HepG2 (cell line): Measurements from ENCODE around the gene CHADL. TPM values are rescaled to one million over a fixed set of nuclear protein-coding genes. Genes with fewer than 3 reads are reported as not detected.

ENCODE experiments used
- AGO2 ChIP-seq: fragments of 200-400 bp; formaldehyde crosslinking; optimal IDR thresholded peaks from 2 replicates; pipeline ENCODE3; 2017; ENCODE audit warnings: mild to moderate bottlenecking, low read depth, low read length, moderate library complexity
- ARID5B ChIP-seq: IDR thresholded peaks from 2 replicates; pipeline ENCODE4 v1.4.0; 2020; ENCODE audit warnings: mild to moderate bottlenecking, missing genetic modification reagents
- DBP ChIP-seq: sonication (generic); formaldehyde crosslinking; IDR thresholded peaks from 2 replicates; pipeline ENCODE4 v1.4.0; 2020; ENCODE audit warnings: missing genetic modification reagents; ENCODE audit errors: not compliant biosample characterization
- DR1 ChIP-seq: sonication (generic); formaldehyde crosslinking; IDR thresholded peaks from 2 replicates; pipeline ENCODE4 v1.8.0; 2021; ENCODE audit warnings: mild to moderate bottlenecking, missing genetic modification reagents, inconsistent platforms
- ETS1 ChIP-seq: sonication (generic); formaldehyde crosslinking; IDR thresholded peaks from 2 replicates; pipeline ENCODE4 v1.4.0; 2020; ENCODE audit warnings: missing genetic modification reagents
- FOXJ3 ChIP-seq: sonication (generic); formaldehyde crosslinking; IDR thresholded peaks from 2 replicates; pipeline ENCODE4 v1.4.0; 2020; ENCODE audit warnings: missing genetic modification reagents, mild to moderate bottlenecking, borderline replicate concordance
- FOXK1 ChIP-seq: sonication (generic); formaldehyde crosslinking; IDR thresholded peaks from 2 replicates; pipeline ENCODE4 v1.4.0; 2020; ENCODE audit warnings: low read depth, missing genetic modification reagents, borderline replicate concordance
- MZF1 ChIP-seq: sonication (generic); formaldehyde crosslinking; IDR thresholded peaks from 2 replicates; pipeline ENCODE4 v1.8.1; 2023; ENCODE audit warnings: mild to moderate bottlenecking, missing genetic modification reagents, borderline replicate concordance
- NR2F1 ChIP-seq, 2 experiments: fragments of 450-650 bp in 1 of 2; formaldehyde crosslinking in 1 of 2; IDR thresholded peaks; 2 replicates each; pipeline versions ENCODE4 v1.5.0 to v1.6.1; 2016 to 2020; ENCODE audit warnings: mild to moderate bottlenecking in 1 of 2, missing compliant biosample characterization in 1 of 2, missing genetic modification reagents in 1 of 2, moderate library complexity in 1 of 2
- RBM39 ChIP-seq: fragments of 200-400 bp; formaldehyde crosslinking; IDR thresholded peaks from one replicate; pipeline ENCODE4 v1.6.1; 2018; ENCODE audit warnings: antibody characterized with exemption, mild to moderate bottlenecking, low read depth, low read length; ENCODE audit not compliant: poor library complexity, severe bottlenecking
- SIX4 ChIP-seq: sonication (generic); formaldehyde crosslinking; IDR thresholded peaks from 2 replicates; pipeline ENCODE4 v1.4.0; 2020; ENCODE audit warnings: missing genetic modification reagents
- SMYD3 ChIP-seq: sonication (generic); formaldehyde crosslinking; IDR thresholded peaks from 2 replicates; pipeline ENCODE4 v1.8.1; 2023; ENCODE audit warnings: mild to moderate bottlenecking, missing genetic modification reagents
- THRA ChIP-seq: sonication (generic); formaldehyde crosslinking; IDR thresholded peaks from 2 replicates; pipeline ENCODE4 v1.4.0; 2020; ENCODE audit warnings: missing genetic modification reagents, borderline replicate concordance
- YEATS2 ChIP-seq: sonication (generic); formaldehyde crosslinking; IDR thresholded peaks from 2 replicates; pipeline ENCODE4 v1.4.0; 2020; ENCODE audit warnings: missing genetic modification reagents, borderline replicate concordance
- ZNF260 ChIP-seq: sonication (generic); formaldehyde crosslinking; IDR thresholded peaks from 2 replicates; pipeline ENCODE4 v1.4.0; 2020; ENCODE audit warnings: missing genetic modification reagents, low read depth, mild to moderate bottlenecking, borderline replicate concordance
- ZNF3 ChIP-seq: IDR thresholded peaks from 2 replicates; pipeline ENCODE4 v1.7.0; 2017; ENCODE audit warnings: inconsistent platforms
- ZNF558 ChIP-seq: sonication (generic); formaldehyde crosslinking; IDR thresholded peaks from 2 replicates; pipeline ENCODE4 v1.9.0; 2022; ENCODE audit warnings: mild to moderate bottlenecking, missing genetic modification reagents, borderline replicate concordance
- ZNF563 ChIP-seq: sonication (generic); formaldehyde crosslinking; IDR thresholded peaks from 2 replicates; pipeline ENCODE4 v1.8.0; 2022; ENCODE audit warnings: mild to moderate bottlenecking, moderate library complexity, missing genetic modification reagents
- ZNF883 ChIP-seq: sonication (generic); formaldehyde crosslinking; IDR thresholded peaks from 2 replicates; pipeline ENCODE4 v1.5.1; 2020; ENCODE audit warnings: mild to moderate bottlenecking, missing genetic modification reagents; ENCODE audit errors: not compliant biosample characterization
- ZSCAN29 ChIP-seq: sonication (generic); formaldehyde crosslinking; conservative IDR thresholded peaks from 2 replicates; pipeline ENCODE4 v1.4.0; 2020; ENCODE audit warnings: mild to moderate bottlenecking, missing genetic modification reagents
- polyA plus RNA-seq, 8 experiments: library from polyadenylated mRNA; depleted of rRNA in 3 of 8; stranded (reverse) in 7 of 8; unstranded in 1 of 8; fragments of >200 nt; fragmentation: Illumina TruSeq in 4 of 8; extraction: Trizol in 4 of 8; gene quantifications; 2 replicates each; pipeline versions ENCODE4 v1.2.1 to v1.2.3, GENCODE V29; 2011 to 2016; ENCODE audit warnings: low read depth in 4 of 8, missing spikeins in 1 of 8, mixed read lengths in 1 of 8; ENCODE audit not compliant: insufficient read depth in 1 of 8
- total RNA-seq, 5 experiments: library from RNA; depleted of rRNA; stranded (reverse); fragments of >200 nt; fragmentation: Illumina TruSeq; extraction: Trizol; gene quantifications; 2 replicates each; pipeline ENCODE4 v1.2.3, GENCODE V29; 2016; ENCODE audit warnings: low read depth in 1 of 5

CHADL gene
- total and polyA plus RNA-seq, 2 of the 13 experiments (the other 11 are each of a cell fraction or from before 2014, with no cell fraction given), result 2.8 to 8.1 TPM

- TF ChIP-seq ARID5B (CRISPR knock-in tag) (no peak), ZNF558 (CRISPR knock-in tag) (no peak), YEATS2 (CRISPR knock-in tag) (peak; percentile 23; the same call in 1 of the 2 replicates), ZNF260 (no peak), ETS1 (no peak), AGO2 (peak; percentile 85), DBP (CRISPR knock-in tag) (peak; percentile 68), MZF1 (CRISPR knock-in tag) (no peak), RBM39 (peak; percentile 90), NR2F1 (CRISPR knock-in tag; IDR thresholded peaks at IDR 0.05) (no peak), FOXK1 (CRISPR knock-in tag) (0 out of 2 replicates have a peak, but pooled peaks have one; percentile 14), SIX4 (CRISPR knock-in tag) (no peak), ZSCAN29 (CRISPR knock-in tag) (peak; percentile 43; the same call in 1 of the 2 replicates), ZNF883 (no peak), ZNF3 (CRISPR knock-in tag) (no peak), SMYD3 (CRISPR knock-in tag) (no peak), DR1 (peak; percentile 89), FOXJ3 (CRISPR knock-in tag) (no peak), THRA (CRISPR knock-in tag) (no peak), ZNF563 (peak; percentile 76)
These were observed 45.3 kb upstream of the CHADL start, which contains the start of gene RANGAP1 (continued) for GRCh38 chr22:41285820-41286638.
